ENCODE data around the gene CAMK2G. TPM values are rescaled to one million over a fixed set of nuclear protein-coding genes. Genes with fewer than 3 reads are reported as not detected.

Gene CAMK2G
- total and polyA plus RNA-seq, 3 experiments from 2014 or later = 8.1 to 17.5 (median 17.3) TPM

DNA sequence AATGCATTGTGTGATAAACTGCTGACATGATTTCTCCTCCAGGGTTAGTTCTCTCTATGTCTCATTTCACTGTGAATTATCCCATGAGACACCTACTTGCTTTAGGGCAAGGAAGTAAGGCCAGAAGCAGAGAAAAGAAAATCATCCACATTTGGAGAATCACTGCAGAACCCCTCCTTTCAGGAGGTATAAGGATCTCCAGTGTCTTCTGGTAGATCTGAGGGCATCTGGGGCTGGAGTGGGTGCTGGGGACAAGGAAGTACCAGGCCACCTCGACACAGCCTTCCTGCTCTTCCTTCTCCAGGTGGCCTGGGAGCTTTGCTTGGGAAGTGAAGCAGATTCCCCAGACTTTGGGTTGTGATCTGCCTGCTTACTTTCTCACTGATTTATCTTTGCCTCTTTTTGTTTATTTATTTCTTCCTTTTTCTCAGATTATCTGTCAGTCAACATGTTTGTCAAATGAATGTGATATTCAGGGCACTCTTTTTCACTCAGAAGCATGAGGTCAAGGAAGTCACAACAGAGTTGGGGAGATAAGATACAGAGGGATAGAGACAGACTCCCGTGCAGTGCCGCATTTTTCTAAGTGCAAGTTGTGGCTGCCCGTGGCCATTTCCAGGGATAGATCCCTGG, 12.4 kb upstream of the CAMK2G start:
- H3K9me3 Mint-ChIP-seq = no peaks in the 10 kb centered on the region
- H3K36me3 ChIP-seq (ENCODE audit: insufficient read depth, low read length) = no peaks in the 10 kb centered on the region
- H3K4me3 ChIP-seq (ENCODE audit: low read length) = no peak overlapping the region
- ChIA-PET POLR2A (interaction anchor here (0.8 kb wide), 1 partner anchor 348 kb away, joined by 4 read pairs; no protein-coding TSS in a partner anchor), CTCF (interaction anchor here (0.6 to 11.3 kb wide), 39 partner anchors 8 to 348 kb away, joined by 3 to 260 read pairs (median 4); partner anchors contain the start of genes CAMK2G and PLAU)
- H3K27ac ChIP-seq (ENCODE audit: low read depth, low read length) = no peak overlapping the region
- no peak for DNase-seq
- no peaks in the 10 kb centered on the region for H3K4me1 ChIP-seq (ENCODE audit: insufficient read depth, low read length)
- peaks cover 0 to 12% (median 5%) of the 10 kb centered on the region in 3 donors for H3K4me1 Mint-ChIP-seq
- no peak overlapping the region for H3K27ac Mint-ChIP-seq
- no peak overlapping the region for H3K4me3 Mint-ChIP-seq
- H3K27me3 Mint-ChIP-seq = peaks cover 0 to 1% of the 10 kb centered on the region in 2 donors
- no peaks in the 10 kb centered on the region for H3K36me3 Mint-ChIP-seq
- H3K9me3 ChIP-seq (ENCODE audit: low read length) = no peaks in the 10 kb centered on the region
- no peaks in the 10 kb centered on the region for H3K27me3 ChIP-seq (ENCODE audit: insufficient read depth, low read length, poor library complexity, severe bottlenecking)

DNA sequence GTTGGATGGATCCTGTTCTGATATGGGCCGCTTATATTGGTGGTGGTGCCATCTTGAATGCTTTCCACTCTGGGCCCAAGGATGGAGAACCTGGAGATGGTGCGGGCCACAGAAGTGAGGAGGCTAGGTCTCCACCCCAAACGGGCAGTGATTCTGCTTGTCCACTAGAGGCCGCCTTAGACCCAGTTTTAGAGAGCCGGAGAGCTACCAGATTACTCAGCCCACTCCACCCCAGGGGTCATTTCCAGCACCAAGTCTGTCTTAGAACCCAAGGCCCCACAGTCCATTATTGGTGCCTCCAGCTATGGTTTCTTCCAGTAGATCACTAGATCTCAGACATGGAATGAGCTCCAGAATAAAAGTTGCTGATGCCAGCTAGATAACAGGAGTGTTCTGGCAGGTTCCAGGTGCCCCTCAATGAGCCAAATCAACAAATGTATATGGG, 11.8 kb upstream of the CAMK2G start:
- no peaks in the 10 kb centered on the region for H3K27me3 ChIP-seq (ENCODE audit: insufficient read depth, low read length, poor library complexity, severe bottlenecking)
- no peaks in the 10 kb centered on the region for H3K36me3 ChIP-seq (ENCODE audit: insufficient read depth, low read length)
- H3K4me1 ChIP-seq (ENCODE audit: insufficient read depth, low read length) = no peaks in the 10 kb centered on the region
- H3K4me3 ChIP-seq (ENCODE audit: low read length) = no peak overlapping the region
- H3K27ac ChIP-seq (ENCODE audit: low read depth, low read length) = no peak overlapping the region
- Mint-ChIP-seq H3K27me3 (peaks cover 0 to 3% of the 10 kb centered on the region in 2 donors), H3K36me3 (no peaks in the 10 kb centered on the region), H3K9me3 (no peaks in the 10 kb centered on the region), H3K4me3 (no peak overlapping the region), H3K27ac (peak overlapping the region in 1 of 8 donors; percentile 30), H3K4me1 (peaks cover 0 to 12% (median 5%) of the 10 kb centered on the region in 3 donors)
- ChIA-PET POLR2A (interaction anchor here (0.5 to 0.8 kb wide), 2 partner anchors 272 to 348 kb away, joined by 3 to 4 read pairs; no protein-coding TSS in a partner anchor), CTCF (interaction anchor here (0.6 to 11.3 kb wide), 38 partner anchors 8 to 348 kb away, joined by 3 to 260 read pairs (median 4); partner anchors contain the start of genes CAMK2G and PLAU)
- peak; percentile 44 to 77 (median 65) for DNase-seq
- H3K9me3 ChIP-seq (ENCODE audit: low read length) = no peaks in the 10 kb centered on the region

DNA sequence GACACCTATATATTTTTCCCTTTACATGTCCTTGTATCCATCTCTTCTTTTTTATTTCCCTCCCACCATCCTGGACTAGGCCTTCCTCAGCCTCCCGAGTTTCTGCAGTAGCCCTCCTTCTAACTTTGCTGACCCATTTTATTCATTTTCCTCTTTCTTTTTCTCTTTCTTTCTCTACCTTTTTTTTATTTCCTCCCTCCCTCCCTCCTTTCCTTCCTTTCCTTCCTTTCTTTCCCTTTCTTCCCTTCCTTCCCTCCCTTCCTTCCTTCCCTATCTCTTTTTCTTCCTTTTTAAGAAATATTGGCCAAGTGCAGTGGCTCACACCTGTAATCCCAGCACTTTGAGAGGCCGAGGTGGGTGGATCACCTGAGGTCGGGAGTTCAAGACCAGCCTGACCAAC, 9.7 kb upstream of the CAMK2G start:
- no peak for DNase-seq
- H3K4me3 Mint-ChIP-seq = no peak overlapping the region
- CTCF ChIA-PET = interaction anchor here (2.1 to 11.3 kb wide), 3 partner anchors 56 to 197 kb away, joined by 5 to 260 read pairs (median 24); no protein-coding TSS in a partner anchor
- no peaks in the 10 kb centered on the region for H3K27me3 ChIP-seq (ENCODE audit: insufficient read depth, low read length, poor library complexity, severe bottlenecking)
- peaks cover 12 to 24% (median 15%) of the 10 kb centered on the region in 3 donors for H3K4me1 Mint-ChIP-seq
- POLR2A ChIA-PET = no interaction called here
- H3K36me3 Mint-ChIP-seq = no peaks in the 10 kb centered on the region
- no peak overlapping the region for H3K27ac ChIP-seq (ENCODE audit: low read depth, low read length)
- H3K27ac Mint-ChIP-seq = peak overlapping the region in 2 of 8 donors; percentile 22 to 63
- H3K36me3 ChIP-seq (ENCODE audit: insufficient read depth, low read length) = no peaks in the 10 kb centered on the region
- H3K27me3 Mint-ChIP-seq = peaks cover 0 to 3% of the 10 kb centered on the region in 2 donors
- no peak overlapping the region for H3K4me3 ChIP-seq (ENCODE audit: low read length)
- peaks cover 11% of the 10 kb centered on the region for H3K4me1 ChIP-seq (ENCODE audit: insufficient read depth, low read length)
- H3K9me3 ChIP-seq (ENCODE audit: low read length) = no peaks in the 10 kb centered on the region
- no peaks in the 10 kb centered on the region for H3K9me3 Mint-ChIP-seq

DNA sequence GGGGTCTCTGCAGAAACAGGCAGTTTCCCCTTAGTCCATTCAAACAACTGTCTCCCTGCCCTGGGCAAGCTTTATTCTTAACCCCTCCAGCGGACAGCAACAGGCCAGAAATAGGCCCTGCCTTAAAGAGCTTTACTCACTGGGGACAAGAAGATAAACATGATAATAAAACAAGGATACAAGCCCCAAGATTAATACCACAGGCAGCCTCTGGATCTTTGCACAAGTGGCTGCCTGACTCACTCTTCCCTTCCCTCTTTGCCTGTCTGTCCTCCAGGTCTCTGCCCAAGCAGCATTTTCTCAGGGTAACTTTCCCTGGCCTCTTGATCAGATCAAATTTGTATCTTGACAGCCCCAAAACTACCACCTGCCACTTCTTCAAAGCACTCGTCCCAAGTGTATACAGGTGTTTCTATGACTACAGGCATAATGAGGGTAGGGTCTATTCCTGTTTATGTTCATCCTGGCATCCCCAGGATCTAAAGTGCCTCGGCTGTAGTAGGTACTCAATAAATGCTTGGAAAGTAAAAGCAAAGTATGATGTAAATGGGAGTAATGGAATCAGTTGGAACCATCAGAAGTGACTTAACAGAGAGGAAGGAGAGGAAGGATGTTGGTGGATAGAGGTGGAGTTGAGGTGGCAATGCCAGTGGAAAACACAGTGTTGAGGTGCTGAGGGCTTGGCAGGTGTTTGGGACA, 7.0 kb upstream of the CAMK2G start:
- Histone ChIP-seq H3K36me3 (ENCODE audit: insufficient read depth, low read length) (no peaks in the 10 kb centered on the region), H3K4me3 (ENCODE audit: low read length) (no peak overlapping the region), H3K9me3 (ENCODE audit: low read length) (no peaks in the 10 kb centered on the region), H3K4me1 (ENCODE audit: insufficient read depth, low read length) (peaks cover 17% of the 10 kb centered on the region), H3K27ac (ENCODE audit: low read depth, low read length) (no peak overlapping the region), H3K27me3 (ENCODE audit: insufficient read depth, low read length, poor library complexity, severe bottlenecking) (no peaks in the 10 kb centered on the region)
- peak overlapping the region in 4 of 8 donors; percentile 17 to 43 (median 22) for H3K27ac Mint-ChIP-seq
- ChIA-PET POLR2A (interaction anchor here (1.2 kb wide), 1 partner anchor 32 kb away, joined by 3 read pairs; no protein-coding TSS in a partner anchor), CTCF (interaction anchor here (0.6 to 8.3 kb wide), 6 partner anchors 9 to 154 kb away, joined by 3 to 289 read pairs (median 30); no protein-coding TSS in a partner anchor)
- no peaks in the 10 kb centered on the region for H3K36me3 Mint-ChIP-seq
- no peaks in the 10 kb centered on the region for H3K9me3 Mint-ChIP-seq
- H3K4me1 Mint-ChIP-seq = peaks cover 15 to 35% (median 19%) of the 10 kb centered on the region in 3 donors
- H3K27me3 Mint-ChIP-seq = peaks cover 0 to 3% of the 10 kb centered on the region in 2 donors
- no peak for DNase-seq
- H3K4me3 Mint-ChIP-seq = no peak overlapping the region

DNA sequence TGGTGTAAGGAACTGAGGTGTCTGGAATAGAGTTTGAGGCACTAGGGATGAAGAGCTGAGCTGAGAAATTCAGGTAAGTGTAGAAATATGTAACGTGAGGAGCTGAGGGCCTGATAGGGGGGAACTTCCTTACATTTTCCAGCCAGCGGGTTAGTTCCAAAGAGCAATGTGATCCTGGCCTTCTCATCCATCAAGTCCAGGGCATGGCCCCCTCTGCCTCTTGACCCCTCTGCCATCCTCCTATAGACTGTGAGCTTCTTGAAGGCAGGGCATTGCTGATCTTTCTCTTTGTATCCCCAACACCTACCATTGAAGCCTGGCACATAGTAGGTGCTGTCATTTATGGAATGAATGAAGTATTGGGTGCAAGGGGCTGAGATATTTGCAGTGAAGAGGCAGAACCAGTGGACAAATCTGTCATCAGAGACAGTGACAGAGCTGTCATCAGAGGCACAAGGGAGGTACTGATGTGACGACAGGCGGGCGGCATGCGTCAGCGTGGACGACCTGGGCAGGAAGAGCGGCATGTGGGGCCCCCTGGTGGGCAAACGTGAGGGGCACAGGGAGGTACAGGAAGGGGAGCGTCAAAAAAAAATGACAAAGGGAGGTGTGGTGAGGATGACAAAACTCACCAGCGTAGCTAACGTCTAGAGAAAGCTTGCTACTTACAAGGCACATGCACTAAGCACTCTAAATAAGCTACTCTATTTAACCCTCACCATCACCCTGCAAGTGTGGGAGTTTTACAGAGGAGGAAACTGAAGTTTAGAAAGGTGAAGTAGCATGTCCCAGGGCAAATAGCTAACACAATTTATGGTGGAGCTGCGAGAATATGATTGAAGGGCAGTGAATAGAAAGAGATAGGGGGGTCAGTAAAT, 5.2 kb upstream of the CAMK2G start:
- peak; percentile 87 to 96 (median 93) for DNase-seq
- ChIA-PET POLR2A (interaction anchor here (0.9 to 2.1 kb wide), 4 partner anchors 9 to 107 kb away, joined by 3 to 16 read pairs (median 5); a partner anchor contains a TSS), CTCF (interaction anchor here (0.6 to 8.3 kb wide), 60 partner anchors 11 to 783 kb away, joined by 3 to 289 read pairs (median 4); partner anchors contain the start of genes ADK, AP3M1, CHCHD1 and P4HA1)
- Mint-ChIP-seq H3K4me3 (peak overlapping the region in 1 of 7 donors; percentile 7), H3K27ac (peak overlapping the region; percentile 51 to 97 (median 86)), H3K9me3 (no peaks in the 10 kb centered on the region), H3K27me3 (peaks cover 0 to 3% of the 10 kb centered on the region in 2 donors), H3K36me3 (peaks cover 0 to 2% (median 0%) of the 10 kb centered on the region in 3 donors), H3K4me1 (peaks cover 21 to 44% (median 23%) of the 10 kb centered on the region in 3 donors)
- Histone ChIP-seq H3K4me1 (ENCODE audit: insufficient read depth, low read length) (peaks cover 28% of the 10 kb centered on the region), H3K4me3 (ENCODE audit: low read length) (no peak overlapping the region), H3K27ac (ENCODE audit: low read depth, low read length) (no peak overlapping the region), H3K27me3 (ENCODE audit: insufficient read depth, low read length, poor library complexity, severe bottlenecking) (no peaks in the 10 kb centered on the region), H3K9me3 (ENCODE audit: low read length) (no peaks in the 10 kb centered on the region), H3K36me3 (ENCODE audit: insufficient read depth, low read length) (no peaks in the 10 kb centered on the region)

DNA sequence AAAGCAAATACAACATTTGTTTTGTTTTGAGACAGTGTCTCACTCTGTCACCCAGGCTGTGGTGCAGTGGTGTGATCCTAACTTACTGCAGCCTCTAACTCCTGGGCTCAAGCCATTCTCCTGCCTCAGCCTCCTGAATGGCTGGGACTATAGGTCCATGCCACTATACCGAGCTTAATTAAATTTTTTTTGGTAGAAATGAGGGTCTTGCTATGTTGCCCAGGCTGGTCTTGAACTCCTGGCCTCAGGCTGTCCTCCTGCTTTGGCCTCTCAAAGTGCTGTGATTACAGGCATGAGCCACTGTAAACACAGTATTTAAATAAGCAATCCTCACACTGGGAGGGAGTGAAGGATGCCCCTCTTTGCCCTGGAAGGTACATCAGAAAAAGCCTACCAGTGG, 4.0 kb upstream of the CAMK2G start:
- Histone ChIP-seq H3K27ac (ENCODE audit: low read depth, low read length) (no peak overlapping the region), H3K36me3 (ENCODE audit: insufficient read depth, low read length) (no peaks in the 10 kb centered on the region), H3K4me1 (ENCODE audit: insufficient read depth, low read length) (peaks cover 29% of the 10 kb centered on the region), H3K4me3 (ENCODE audit: low read length) (no peak overlapping the region), H3K27me3 (ENCODE audit: insufficient read depth, low read length, poor library complexity, severe bottlenecking) (no peaks in the 10 kb centered on the region), H3K9me3 (ENCODE audit: low read length) (no peaks in the 10 kb centered on the region)
- Mint-ChIP-seq H3K27me3 (peaks cover 0 to 2% of the 10 kb centered on the region in 2 donors), H3K27ac (peak overlapping the region in 7 of 8 donors; percentile 51 to 97 (median 93)), H3K4me1 (peaks cover 21 to 45% (median 23%) of the 10 kb centered on the region in 3 donors), H3K4me3 (no peak overlapping the region), H3K36me3 (peaks cover 0 to 2% (median 0%) of the 10 kb centered on the region in 3 donors), H3K9me3 (no peaks in the 10 kb centered on the region)
- ChIA-PET POLR2A (interaction anchor here (0.6 to 2.1 kb wide), 2 partner anchors 28 to 349 kb away, joined by 6 to 16 read pairs; no protein-coding TSS in a partner anchor), CTCF (interaction anchor here (1.1 to 8.3 kb wide), 13 partner anchors 12 to 174 kb away, joined by 3 to 289 read pairs (median 8); a partner anchor contains a TSS)
- no peak for DNase-seq

DNA sequence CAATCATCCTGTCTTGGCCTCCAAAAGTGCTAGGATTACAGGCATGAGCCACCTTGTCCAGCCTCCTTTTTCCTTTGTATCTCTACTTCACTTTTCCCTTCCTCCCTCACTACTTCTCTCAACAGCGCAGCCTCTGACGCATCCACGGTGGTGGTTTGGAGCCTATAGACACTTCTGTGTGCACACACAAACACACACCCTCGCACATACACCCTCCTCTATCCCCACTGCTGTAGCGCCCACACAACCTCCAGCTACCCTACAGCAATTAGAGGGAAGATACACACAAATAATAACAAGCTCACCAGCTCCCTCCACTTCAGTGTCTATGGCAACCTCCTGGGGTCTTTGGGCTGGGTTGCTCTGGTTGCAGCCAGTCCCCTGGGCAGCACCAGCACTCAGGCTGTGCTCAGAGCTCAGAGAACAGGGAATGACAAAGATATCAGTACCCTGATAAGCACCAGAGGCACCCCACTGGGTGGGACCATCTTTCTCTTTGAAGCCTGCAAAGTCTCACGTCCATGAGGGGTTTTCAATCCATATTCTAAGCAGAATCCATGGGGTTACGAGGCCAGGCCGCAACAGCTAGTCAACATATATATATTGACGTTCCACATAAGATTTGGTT, 3.3 kb upstream of the CAMK2G start:
- Mint-ChIP-seq H3K9me3 (no peaks in the 10 kb centered on the region), H3K27me3 (peaks cover 0 to 2% of the 10 kb centered on the region in 2 donors), H3K36me3 (peaks cover 0 to 8% (median 0%) of the 10 kb centered on the region in 3 donors), H3K4me1 (peaks cover 27 to 52% (median 30%) of the 10 kb centered on the region in 3 donors), H3K27ac (peak overlapping the region in 7 of 8 donors; percentile 20 to 95 (median 78)), H3K4me3 (peak overlapping the region in 2 of 7 donors; percentile 8 to 27)
- H3K36me3 ChIP-seq (ENCODE audit: insufficient read depth, low read length) = no peaks in the 10 kb centered on the region
- H3K27ac ChIP-seq (ENCODE audit: low read depth, low read length) = no peak overlapping the region
- no peaks in the 10 kb centered on the region for H3K9me3 ChIP-seq (ENCODE audit: low read length)
- no peaks in the 10 kb centered on the region for H3K27me3 ChIP-seq (ENCODE audit: insufficient read depth, low read length, poor library complexity, severe bottlenecking)
- POLR2A ChIA-PET = no interaction called here
- peaks cover 36% of the 10 kb centered on the region for H3K4me1 ChIP-seq (ENCODE audit: insufficient read depth, low read length)
- no peak for DNase-seq
- CTCF ChIA-PET = interaction anchor here (2.5 to 8.3 kb wide), 4 partner anchors 15 to 65 kb away, joined by 6 to 289 read pairs (median 141); no protein-coding TSS in a partner anchor
- H3K4me3 ChIP-seq (ENCODE audit: low read length) = no peak overlapping the region
